ENCODE data around the gene OOSP3. TPM values are rescaled to one million over a fixed set of nuclear protein-coding genes. Genes with fewer than 3 reads are reported as not detected.
"Not testable (repeated sequence)": the region's sequence is repeated elsewhere in the genome, so short reads cannot be mapped to it uniquely, and the experiment has no call there.

OOSP3 gene
- total RNA-seq, 2 donors from 2014 or later = not detected

GRCh38 chr11:59891781-59892181 lies 13.2 kb downstream of the OOSP3 start:
- Mint-ChIP-seq H3K36me3 (peaks cover 34% of the 10 kb centered on the region), H3K9me3 (peaks cover 20% of the 10 kb centered on the region), H3K4me3 (no peak overlapping the region), H3K27ac (no peak overlapping the region), H3K4me1 (ENCODE audit: low read depth in 2 of 2) (no peaks in the 10 kb centered on the region), H3K27me3 (peaks cover 2 to 33% of the 10 kb centered on the region in 2 donors)
- ATAC-seq (no peak), DNase-seq (ENCODE audit: low spot score) (no peak)

GRCh38 chr11:59894616-59895015 lies 16.0 kb downstream of the OOSP3 start:
- no peak for DNase-seq (ENCODE audit: low spot score)
- Mint-ChIP-seq H3K4me3 (no peak overlapping the region), H3K36me3 (peaks cover 15% of the 10 kb centered on the region), H3K4me1 (ENCODE audit: low read depth in 2 of 2) (no peaks in the 10 kb centered on the region), H3K27me3 (peaks cover 2 to 16% of the 10 kb centered on the region in 2 donors), H3K9me3 (peaks cover 17% of the 10 kb centered on the region), H3K27ac (no peak overlapping the region)
- ATAC-seq = no peak

GRCh38 chr11:59898046-59898445 lies 19.5 kb downstream of the OOSP3 start:
- no peak for ATAC-seq
- Mint-ChIP-seq H3K9me3 (peaks cover 7% of the 10 kb centered on the region), H3K36me3 (no peaks in the 10 kb centered on the region), H3K27me3 (peaks cover 2 to 16% of the 10 kb centered on the region in 2 donors), H3K4me1 (ENCODE audit: low read depth in 2 of 2) (no peaks in the 10 kb centered on the region), H3K27ac (no peak overlapping the region), H3K4me3 (no peak overlapping the region)
- DNase-seq (ENCODE audit: low spot score) = no peak

GRCh38 chr11:59898650-59899049 lies 20.1 kb downstream of the OOSP3 start:
- Mint-ChIP-seq H3K9me3 (peaks cover 7% of the 10 kb centered on the region), H3K4me3 (no peak overlapping the region), H3K27ac (no peak overlapping the region), H3K36me3 (no peaks in the 10 kb centered on the region), H3K27me3 (peaks cover 2 to 16% of the 10 kb centered on the region in 2 donors), H3K4me1 (ENCODE audit: low read depth in 2 of 2) (no peaks in the 10 kb centered on the region)
- no peak for ATAC-seq
- DNase-seq (ENCODE audit: low spot score) = no peak

- H3K4me3 Mint-ChIP-seq = no peak overlapping the region
- no peaks in the 10 kb centered on the region for H3K36me3 Mint-ChIP-seq
- peaks cover 2 to 11% of the 10 kb centered on the region in 2 donors for H3K27me3 Mint-ChIP-seq
- ATAC-seq (no peak), DNase-seq (ENCODE audit: low spot score) (no peak)
- H3K4me1 Mint-ChIP-seq (ENCODE audit: low read depth in 2 of 2) = no peaks in the 10 kb centered on the region
- no peak overlapping the region for H3K27ac Mint-ChIP-seq
- H3K9me3 Mint-ChIP-seq = peaks cover 7% of the 10 kb centered on the region
These were observed 20.9 kb downstream of the OOSP3 start for GRCh38 chr11:59899532-59899931.

- H3K4me1 Mint-ChIP-seq (ENCODE audit: low read depth in 2 of 2) = no peaks in the 10 kb centered on the region
- no peak overlapping the region for H3K27ac Mint-ChIP-seq
- DNase-seq (ENCODE audit: low spot score) = no peak
- H3K4me3 Mint-ChIP-seq = no peak overlapping the region
- ATAC-seq = no peak
- H3K36me3 Mint-ChIP-seq = no peaks in the 10 kb centered on the region
- H3K9me3 Mint-ChIP-seq = peaks cover 7% of the 10 kb centered on the region
- H3K27me3 Mint-ChIP-seq = peaks cover under 1 to 6% of the 10 kb centered on the region in 2 donors
These were observed 22.0 kb downstream of the OOSP3 start for GRCh38 chr11:59900366-59901126.

GRCh38 chr11:59901306-59901705 lies 22.7 kb downstream of the OOSP3 start:
- Mint-ChIP-seq H3K4me3 (no peak overlapping the region), H3K36me3 (no peaks in the 10 kb centered on the region), H3K27me3 (no peaks in the 10 kb centered on the region), H3K9me3 (peaks cover 7% of the 10 kb centered on the region), H3K27ac (no peak overlapping the region), H3K4me1 (ENCODE audit: low read depth in 2 of 2) (no peaks in the 10 kb centered on the region)
- no peak for DNase-seq (ENCODE audit: low spot score)
- ATAC-seq = no peak

- not testable (repeated sequence) for H3K36me3 Mint-ChIP-seq
These were observed 25.0 kb downstream of the OOSP3 start for GRCh38 chr11:59903569-59903968.

GRCh38 chr11:59918480-59918879 lies 39.9 kb downstream of the OOSP3 start:
- no peak overlapping the region for H3K27ac Mint-ChIP-seq
- peaks cover 9% of the 10 kb centered on the region for H3K9me3 Mint-ChIP-seq
- ATAC-seq = no peak
- H3K4me1 Mint-ChIP-seq (ENCODE audit: low read depth in 2 of 2) = no peaks in the 10 kb centered on the region
- H3K4me3 Mint-ChIP-seq = no peak overlapping the region
- peaks cover 12% of the 10 kb centered on the region for H3K36me3 Mint-ChIP-seq
- H3K27me3 Mint-ChIP-seq = peaks cover 3 to 10% of the 10 kb centered on the region in 2 donors
- no peak for DNase-seq (ENCODE audit: low spot score)

More at GRCh38 chr11:59903569-59903968, 25.0 kb downstream of the OOSP3 start:
- H3K9me3 Mint-ChIP-seq; DNase-seq (ENCODE audit: low spot score); H3K4me1 Mint-ChIP-seq (ENCODE audit: low read depth in 2 of 2); H3K4me3 Mint-ChIP-seq; ATAC-seq; H3K27ac Mint-ChIP-seq: not testable (repeated sequence)
- peaks cover 3 to 14% of the 10 kb centered on the region in 2 donors for H3K27me3 Mint-ChIP-seq

- Mint-ChIP-seq H3K4me3 (no peak overlapping the region), H3K36me3 (peaks cover 17% of the 10 kb centered on the region), H3K27me3 (peaks cover 3 to 8% of the 10 kb centered on the region in 2 donors), H3K4me1 (ENCODE audit: low read depth in 2 of 2) (no peaks in the 10 kb centered on the region), H3K27ac (no peak overlapping the region), H3K9me3 (peaks cover 9% of the 10 kb centered on the region)
- no peak for DNase-seq (ENCODE audit: low spot score)
- ATAC-seq = no peak
These were observed 40.5 kb downstream of the OOSP3 start for GRCh38 chr11:59918987-59919589.

- Mint-ChIP-seq H3K4me3 (no peak overlapping the region), H3K27me3 (no peaks in the 10 kb centered on the region), H3K9me3 (peaks cover 22% of the 10 kb centered on the region), H3K36me3 (peaks cover 40% of the 10 kb centered on the region), H3K27ac (no peak overlapping the region), H3K4me1 (ENCODE audit: low read depth in 2 of 2) (no peaks in the 10 kb centered on the region)
- DNase-seq (ENCODE audit: low spot score) = no peak
- no peak for ATAC-seq
These were observed 45.2 kb downstream of the OOSP3 start for GRCh38 chr11:59923813-59924212.

- Mint-ChIP-seq H3K4me3 (no peak overlapping the region), H3K36me3 (peaks cover 4% of the 10 kb centered on the region), H3K27ac (no peak overlapping the region), H3K27me3 (no peaks in the 10 kb centered on the region), H3K9me3 (peaks cover 7% of the 10 kb centered on the region), H3K4me1 (ENCODE audit: low read depth in 2 of 2) (no peaks in the 10 kb centered on the region)
- ATAC-seq (no peak), DNase-seq (ENCODE audit: low spot score) (no peak)
These were observed 53.1 kb downstream of the OOSP3 start for GRCh38 chr11:59931688-59932087.

- no peak for DNase-seq (ENCODE audit: low spot score)
- Mint-ChIP-seq H3K27me3 (peaks cover 0 to 2% of the 10 kb centered on the region in 2 donors), H3K36me3 (no peaks in the 10 kb centered on the region), H3K4me3 (no peak within 1 kb of the TSS), H3K9me3 (no peaks in the 10 kb centered on the region), H3K4me1 (ENCODE audit: low read depth in 2 of 2) (no peaks in the 10 kb centered on the region), H3K27ac (no peak within 1 kb of the TSS)
- ATAC-seq = no peak
These were observed 59.5 kb downstream of the OOSP3 start, which contains the start of gene OOSP1 for GRCh38 chr11:59938132-59938531. Gene OOSP1 (plus strand): TSS chr11:59938432. CDS start chr11:59938455, 23 bp downstream.

- no peak for ATAC-seq
- no peaks in the 10 kb centered on the region for H3K4me1 Mint-ChIP-seq (ENCODE audit: low read depth in 2 of 2)
- no peak overlapping the region for H3K4me3 Mint-ChIP-seq
- H3K36me3 Mint-ChIP-seq = no peaks in the 10 kb centered on the region
- no peaks in the 10 kb centered on the region for H3K9me3 Mint-ChIP-seq
- DNase-seq (ENCODE audit: low spot score) = no peak
- H3K27me3 Mint-ChIP-seq = peaks cover 2 to 8% of the 10 kb centered on the region in 2 donors
- H3K27ac Mint-ChIP-seq = no peak overlapping the region
These were observed 60.1 kb downstream of the OOSP3 start for GRCh38 chr11:59938718-59939117.

Data from natural killer cell treated with Interleukin-12 subunit alpha and Interleukin-12 subunit beta and Interleukin-15 and Interleukin-18, amount 100 ng/mL, for 72 hours (primary cell).